HG03521 (cell line): ENCODE results near the gene HELQ.
"Not testable (repeated sequence)": the region's sequence is repeated elsewhere in the genome, so short reads cannot be mapped to it uniquely, and the experiment has no call there.

ENCODE experiments used
- ATAC-seq: cut with Tn5 transposase; IDR thresholded peaks from one replicate; pipeline ENCODE4 v1.9.1; 2021; ENCODE audit warnings: mild to moderate bottlenecking, moderate library complexity; ENCODE audit not compliant: unreplicated experiment

The HELQ gene

DNA sequence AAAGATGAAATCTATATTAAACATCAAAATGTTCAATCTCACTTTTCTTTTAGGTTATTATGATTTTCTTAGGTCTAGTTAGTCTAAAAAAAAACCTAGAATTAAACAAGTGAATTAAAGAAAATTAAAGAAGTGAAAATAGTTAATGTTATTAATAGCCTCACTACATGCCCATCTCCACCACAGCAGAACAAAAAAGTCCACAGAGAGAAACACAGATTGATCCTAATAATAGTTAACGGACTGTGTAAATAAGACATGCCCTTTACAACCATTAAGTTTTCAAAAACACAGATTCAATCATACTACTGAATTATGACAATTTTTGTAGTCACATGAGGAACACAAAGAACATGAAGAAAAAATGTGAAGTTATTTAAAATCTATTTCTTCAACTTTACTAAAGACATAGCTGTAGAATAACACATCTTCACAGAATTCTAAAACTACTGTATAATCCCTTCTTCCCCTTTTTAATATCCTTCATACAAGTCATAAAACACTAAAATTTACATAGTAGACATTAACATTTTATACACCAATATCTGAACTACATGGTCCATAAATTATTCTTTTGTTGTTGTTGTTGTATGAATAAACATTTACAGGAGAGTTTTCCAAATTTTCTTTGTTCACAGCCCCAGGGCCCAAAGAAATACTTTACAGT is 15.3 kb downstream of the HELQ start:
- no peak for ATAC-seq

GRCh38 chr4:83438719-83439118 is 16.9 kb downstream of the HELQ start:
- ATAC-seq, result no peak

DNA sequence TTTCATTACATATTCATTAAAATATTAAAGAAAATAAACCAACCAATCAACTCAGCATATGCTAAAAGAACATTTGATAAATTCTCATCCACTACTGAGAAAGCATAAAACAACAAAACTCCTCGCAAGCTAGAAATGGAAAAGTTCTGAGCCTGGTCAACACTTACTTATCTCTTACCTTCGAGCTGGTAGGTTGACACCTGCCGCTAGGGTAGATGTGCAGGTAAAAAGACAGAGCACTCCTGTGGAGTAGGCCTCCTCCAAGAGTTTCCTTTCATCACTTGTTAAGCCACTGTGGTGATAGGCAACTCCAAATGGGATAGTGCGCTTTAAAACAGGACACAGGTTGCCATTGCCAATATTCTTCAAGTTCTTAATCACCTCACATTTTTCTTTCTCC is 18.9 kb downstream of the HELQ start:
- ATAC-seq, result no peak

GRCh38 chr4:83431200-83431599 is 24.4 kb downstream of the HELQ start:
- no peak for ATAC-seq

- no peak for ATAC-seq
Measured at GRCh38 chr4:83418211-83418610, 37.4 kb downstream of the HELQ start.

DNA sequence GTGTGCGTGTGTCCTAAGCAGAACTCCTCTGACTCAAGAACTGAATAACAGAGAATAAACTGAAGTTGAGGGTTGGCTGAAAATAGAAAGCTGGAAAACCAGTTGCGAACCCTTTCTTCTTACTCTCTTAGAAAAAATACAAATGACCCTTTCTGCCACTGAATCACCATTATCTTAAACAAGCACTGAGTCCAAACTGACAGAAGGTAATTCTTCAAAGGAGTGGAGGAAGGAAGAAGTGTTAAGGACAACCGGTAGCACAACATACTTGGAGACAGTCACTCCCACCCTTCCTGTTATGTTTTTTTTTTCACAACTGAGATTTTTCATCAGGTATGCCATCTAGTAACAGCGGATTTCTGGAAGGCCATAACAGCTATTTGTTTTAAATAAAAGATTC is 38.1 kb downstream of the HELQ start:
- no peak for ATAC-seq

DNA sequence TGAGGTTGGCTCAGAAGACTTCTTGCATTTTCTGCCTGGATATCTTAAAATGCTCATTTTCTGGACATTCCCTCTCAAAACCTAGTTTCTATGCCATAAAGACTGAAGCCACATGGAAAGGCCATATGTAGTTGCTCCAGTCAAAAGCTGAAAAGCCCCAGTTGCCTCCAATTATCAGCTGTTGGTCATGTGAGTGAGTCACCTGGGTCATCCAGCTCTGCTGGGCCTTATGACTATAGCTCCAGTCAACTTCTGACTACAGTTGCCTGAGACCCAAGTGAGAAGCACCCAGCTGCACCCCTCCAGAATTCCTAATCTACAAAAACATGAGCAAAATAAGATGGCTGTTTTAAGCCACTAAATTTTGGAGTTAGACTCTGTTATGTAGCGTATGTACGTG is 41.9 kb downstream of the HELQ start:
- no peak for ATAC-seq

DNA sequence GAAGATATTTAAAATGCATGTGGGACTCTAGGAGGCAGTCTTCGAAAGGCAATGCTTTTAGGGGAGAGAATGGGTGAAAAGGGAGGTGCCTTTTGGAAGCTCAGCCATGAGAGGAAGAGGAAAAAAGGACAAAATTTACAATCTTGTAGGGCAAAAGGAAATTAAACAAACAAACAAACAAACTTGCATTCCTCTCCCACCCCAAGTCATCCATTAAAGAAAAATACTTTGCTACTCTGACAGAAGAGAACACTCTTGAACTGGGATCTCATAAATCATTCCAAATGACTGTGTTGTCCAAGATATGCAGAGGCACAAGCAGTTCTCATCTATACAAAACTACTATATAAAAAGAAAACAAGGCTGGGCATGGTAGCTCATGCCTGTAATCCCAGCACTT is 46.7 kb downstream of the HELQ start:
- ATAC-seq, result no peak

DNA sequence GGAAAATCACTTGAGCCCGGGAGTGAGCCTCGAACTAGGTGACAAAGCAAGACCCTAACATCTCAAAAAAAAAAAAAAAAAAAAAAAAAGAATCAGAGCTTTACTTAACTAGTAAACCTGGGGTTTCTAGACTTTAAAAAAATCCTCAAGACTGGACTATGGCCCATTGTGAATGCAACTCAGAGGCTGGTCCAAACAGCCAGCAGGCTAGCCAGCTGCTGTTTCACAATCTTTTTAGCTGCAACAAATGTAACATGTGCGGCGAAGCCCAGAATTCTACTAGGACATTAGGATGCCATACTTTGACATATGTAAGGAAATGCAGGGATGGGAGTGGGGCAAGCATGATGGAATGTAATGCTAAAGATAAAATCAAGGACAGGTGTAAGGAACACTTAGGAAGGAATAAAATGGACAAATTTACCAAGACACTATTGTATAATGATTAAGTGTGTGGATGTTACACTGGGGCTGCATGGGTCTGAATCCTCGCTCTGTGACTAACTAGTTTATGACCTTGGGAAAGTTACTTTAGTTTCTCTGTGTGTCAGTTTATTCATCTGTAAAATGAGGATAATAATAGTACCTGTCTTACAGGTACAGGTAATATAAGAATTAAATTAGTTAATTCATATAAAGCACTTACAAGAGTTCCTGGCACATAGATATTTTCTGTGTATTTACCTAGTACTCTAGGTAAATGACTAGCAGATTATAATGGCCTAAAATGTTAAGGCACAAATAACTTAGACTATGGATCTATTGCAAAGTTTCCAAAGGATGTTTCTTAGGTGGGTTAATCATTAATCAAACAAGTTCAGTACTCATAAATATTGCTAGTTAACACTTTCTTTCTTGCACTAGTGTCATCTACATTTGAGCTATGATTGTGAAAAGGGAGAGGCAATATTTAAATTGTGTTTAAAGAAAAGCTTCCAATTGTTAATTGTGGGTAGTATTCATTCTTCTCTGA is 49.5 kb downstream of the HELQ start:
- ATAC-seq, result no peak

GRCh38 chr4:83398158-83398557 is 57.5 kb downstream of the HELQ start:
- not testable (repeated sequence) for ATAC-seq

GRCh38 chr4:83393908-83394307 is 61.7 kb downstream of the HELQ start:
- ATAC-seq, result no peak

- no peak for ATAC-seq
Measured at GRCh38 chr4:83392562-83392961, 63.1 kb downstream of the HELQ start.

GRCh38 chr4:83390944-83391343 is 64.7 kb downstream of the HELQ start:
- ATAC-seq, result no peak

- no peak for ATAC-seq
Measured at GRCh38 chr4:83389756-83390505, 65.7 kb downstream of the HELQ start.

DNA sequence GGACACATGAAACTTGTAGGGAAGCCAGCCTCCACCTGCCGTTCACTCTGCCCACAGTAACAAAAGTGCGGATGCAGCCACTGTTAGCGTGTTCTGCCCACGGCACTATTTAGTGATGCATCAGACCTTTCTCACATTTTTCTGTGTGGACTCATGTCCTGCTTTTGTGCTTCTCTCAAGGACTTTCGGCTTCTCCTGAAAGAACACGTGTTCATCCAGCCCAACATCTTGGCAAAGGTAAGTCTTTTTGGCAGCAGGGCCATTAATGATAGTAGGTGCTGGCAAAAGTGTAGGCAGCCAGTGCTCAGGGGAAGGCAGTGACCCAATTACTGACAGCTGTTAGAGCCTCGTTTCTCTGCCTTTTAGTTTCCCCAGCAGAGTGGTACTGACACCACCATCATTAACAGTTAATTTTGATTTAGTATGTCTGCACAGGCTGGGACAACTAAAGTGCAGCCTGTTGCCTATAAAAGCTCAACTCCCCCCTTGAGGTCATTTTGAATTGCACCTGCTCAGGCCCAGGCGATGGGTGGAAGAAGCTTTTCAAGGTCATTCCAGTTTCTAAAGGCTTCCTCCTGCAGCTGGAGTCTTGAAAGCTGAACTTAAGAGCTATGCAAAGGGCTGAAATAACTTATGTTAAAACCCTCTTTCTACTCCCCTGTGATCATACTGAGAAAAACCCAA is 66.4 kb downstream of the HELQ start:
- ATAC-seq, result no peak

DNA sequence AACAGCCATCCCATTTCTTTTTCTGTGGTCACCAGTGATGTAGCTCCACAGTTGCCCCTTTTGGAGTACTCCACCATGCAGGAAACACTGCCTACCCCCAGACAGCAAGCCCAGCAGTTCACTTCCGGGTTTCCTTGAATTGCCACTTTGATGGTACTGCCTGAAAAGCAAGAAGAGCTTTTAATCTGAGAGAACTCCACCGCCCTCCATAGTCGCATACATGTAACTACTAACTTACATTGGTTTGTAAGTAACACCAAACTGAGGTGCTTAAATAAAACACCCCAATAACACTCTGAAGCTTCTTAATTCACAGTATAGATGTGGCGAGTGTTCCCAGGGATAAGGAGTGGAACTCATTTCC is 67.3 kb downstream of the HELQ start:
- ATAC-seq, result no peak

- ATAC-seq, result no peak
Measured at GRCh38 chr4:83387476-83388312, 67.9 kb downstream of the HELQ start.

DNA sequence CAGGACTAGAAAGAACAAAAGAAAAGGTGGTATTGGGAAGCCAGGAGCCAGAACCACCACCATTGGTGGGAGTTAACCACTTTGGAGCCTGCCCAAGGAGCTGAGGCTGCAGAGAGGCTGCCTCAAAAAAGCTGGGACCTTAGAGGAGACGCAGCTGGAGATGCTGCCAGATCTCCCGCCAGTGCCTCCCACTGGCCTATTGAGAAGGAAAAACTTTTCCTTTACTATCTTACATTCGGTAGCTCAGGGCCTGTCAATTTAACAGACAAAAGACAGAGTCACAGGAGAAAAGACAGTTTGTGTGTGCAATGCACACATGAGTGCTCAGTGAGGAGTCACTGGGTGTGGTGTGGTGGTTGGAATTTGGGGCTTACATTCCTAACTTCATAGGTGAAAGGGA is 68.6 kb downstream of the HELQ start:
- no peak for ATAC-seq

GRCh38 chr4:83382850-83383249 is 72.8 kb downstream of the HELQ start:
- no peak for ATAC-seq

GRCh38 chr4:83381173-83381572 is 74.5 kb downstream of the HELQ start:
- no peak for ATAC-seq
